Measurements from ENCODE around the gene ZNF740.
A peak's percentile ranks its signal among the peaks of the same experiment; 100 is the strongest.

Gene ZNF740

DNA sequence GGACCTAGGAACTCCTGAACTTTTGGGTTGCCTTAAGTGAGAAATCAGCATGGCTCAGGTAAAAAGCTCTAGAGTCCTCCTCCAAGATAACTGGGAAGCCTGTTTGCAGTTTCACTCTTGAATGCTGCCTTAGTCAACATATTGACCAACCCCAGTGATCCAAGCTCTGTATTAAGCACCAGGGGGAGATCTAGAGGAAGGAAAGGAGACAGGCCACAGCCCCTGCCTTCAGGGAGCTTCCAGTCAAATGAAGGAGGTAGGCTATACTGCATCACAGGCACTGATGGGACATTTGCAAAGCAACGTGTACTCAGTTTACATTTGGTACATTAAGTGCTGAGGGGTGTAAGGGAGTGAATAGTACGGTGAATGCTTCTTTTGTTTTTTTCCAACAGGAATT is 1.4 kb downstream of the ZNF740 start:
- Histone ChIP-seq H3K4me1 (peaks cover 52% of the 10 kb centered on the region), H4K20me1 (peaks cover 60% of the 10 kb centered on the region), H3K9ac (peak overlapping the region; percentile 87), H3K4me2 (peak overlapping the region; percentile 82), H3K4me3 (peak overlapping the region; percentile 84), H3K27ac (peak overlapping the region; percentile 95), H3K27me3 (no peaks in the 10 kb centered on the region), H3K36me3 (peaks cover 54% of the 10 kb centered on the region), H3K9me3 (no peaks in the 10 kb centered on the region)
- no peak for TF ChIP-seq Cebpa-rat (IDR thresholded peaks at IDR 0.05)

DNA sequence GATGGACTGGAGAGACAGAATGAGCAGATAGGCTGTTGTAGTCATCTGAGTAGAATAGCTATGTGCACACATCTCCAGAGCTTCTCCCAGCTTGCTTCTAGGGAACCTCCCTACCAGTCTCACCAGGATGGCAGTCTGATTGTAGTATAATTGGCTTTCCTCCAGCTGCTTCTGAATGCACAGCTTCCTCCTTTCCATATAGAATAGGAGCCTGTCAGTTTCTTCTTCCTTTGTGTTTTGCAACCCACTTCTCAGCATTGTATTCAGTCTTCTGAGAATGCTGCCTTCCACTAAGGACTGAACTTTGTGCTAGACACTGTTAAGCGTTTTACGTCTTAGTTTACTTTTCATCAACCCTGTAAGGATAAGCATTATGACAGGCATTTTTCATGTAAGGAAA is 2.4 kb downstream of the ZNF740 start:
- Histone ChIP-seq H3K9ac (peak overlapping the region; percentile 15; the same call in 1 of the 2 replicates), H3K4me3 (peak overlapping the region; percentile 84; the same call in 1 of the 2 replicates), H3K27me3 (no peaks in the 10 kb centered on the region), H3K36me3 (peaks cover 64% of the 10 kb centered on the region), H3K27ac (no peak overlapping the region), H3K4me1 (peaks cover 52% of the 10 kb centered on the region), H3K9me3 (no peaks in the 10 kb centered on the region), H4K20me1 (peaks cover 69% of the 10 kb centered on the region), H3K4me2 (peak overlapping the region; percentile 82)
- no peak for TF ChIP-seq Cebpa-rat (IDR thresholded peaks at IDR 0.05)

DNA sequence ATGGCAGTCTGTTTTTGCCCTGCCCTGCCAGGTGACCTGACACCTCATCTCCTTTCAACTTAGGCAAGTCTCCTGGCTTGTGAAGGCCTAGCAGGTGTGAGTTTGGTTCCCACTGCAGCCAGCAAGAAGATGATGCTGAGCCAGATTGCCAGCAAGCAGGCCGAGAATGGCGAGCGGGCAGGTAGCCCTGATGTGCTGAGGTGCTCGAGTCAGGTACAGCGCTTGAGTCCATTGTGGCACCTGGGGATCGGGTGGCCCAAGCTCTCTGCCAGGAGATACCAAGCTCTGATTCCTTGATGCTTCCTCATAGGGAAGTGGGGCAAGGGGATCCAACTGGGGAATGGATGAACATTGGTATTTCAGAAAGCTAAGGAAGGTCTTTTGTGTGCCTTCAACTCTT is 4.3 kb downstream of the ZNF740 start:
- H3K27ac ChIP-seq, result no peak overlapping the region
- H3K36me3 ChIP-seq, result peaks cover 76% of the 10 kb centered on the region
- H4K20me1 ChIP-seq, result peaks cover 80% of the 10 kb centered on the region
- H3K9me3 ChIP-seq, result no peaks in the 10 kb centered on the region
- peaks cover 46% of the 10 kb centered on the region for H3K4me1 ChIP-seq
- H3K4me3 ChIP-seq, result no peak overlapping the region
- H3K4me2 ChIP-seq, result no peak overlapping the region
- H3K9ac ChIP-seq, result no peak overlapping the region
- no peak for TF ChIP-seq Cebpa-rat (IDR thresholded peaks at IDR 0.05)
- no peaks in the 10 kb centered on the region for H3K27me3 ChIP-seq

DNA sequence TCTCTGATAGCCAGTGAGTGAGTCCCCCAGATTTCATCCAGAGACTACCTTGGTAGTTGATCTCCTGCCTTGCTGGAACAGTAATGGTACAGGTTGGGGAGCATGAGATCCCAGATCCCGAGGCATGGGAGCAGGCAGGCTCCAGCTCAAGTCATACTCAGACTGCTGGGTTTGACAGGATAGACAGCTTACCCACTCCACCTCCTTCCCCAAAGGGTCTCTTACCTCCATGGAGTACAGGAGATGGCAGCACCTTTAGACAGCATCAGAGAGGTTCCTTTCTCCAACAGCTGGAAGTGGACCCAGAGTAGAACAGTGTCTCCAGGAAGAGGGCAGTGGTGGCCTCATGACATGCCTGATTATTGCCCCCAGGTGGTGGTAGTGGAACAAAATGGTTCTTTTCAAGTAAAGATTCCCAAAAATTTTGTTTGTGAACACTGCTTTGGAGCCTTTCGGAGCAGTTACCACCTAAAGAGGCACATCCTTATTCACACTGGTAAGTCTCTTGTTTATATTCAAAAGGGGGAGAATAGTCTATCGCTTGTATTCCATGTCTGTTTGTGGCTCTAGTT is 5.1 kb downstream of the ZNF740 start:
- Histone ChIP-seq H3K9me3 (no peaks in the 10 kb centered on the region), H3K4me1 (peaks cover 52% of the 10 kb centered on the region), H3K27ac (no peak overlapping the region), H3K9ac (no peak overlapping the region), H3K27me3 (no peaks in the 10 kb centered on the region), H3K4me2 (no peak overlapping the region), H3K36me3 (peaks cover 76% of the 10 kb centered on the region), H4K20me1 (peaks cover 87% of the 10 kb centered on the region), H3K4me3 (no peak overlapping the region)
- no peak for TF ChIP-seq Cebpa-rat (IDR thresholded peaks at IDR 0.05)

- TF ChIP-seq Cebpa-rat (IDR thresholded peaks at IDR 0.05), result no peak
- Histone ChIP-seq H4K20me1 (peaks cover 80% of the 10 kb centered on the region), H3K27me3 (no peaks in the 10 kb centered on the region), H3K4me3 (no peak overlapping the region), H3K9me3 (no peaks in the 10 kb centered on the region), H3K27ac (no peak overlapping the region), H3K9ac (no peak overlapping the region), H3K36me3 (peaks cover 85% of the 10 kb centered on the region), H3K4me1 (peaks cover 52% of the 10 kb centered on the region), H3K4me2 (no peak overlapping the region)
Observed at GRCh38 chr12:53186745-53187144, 6.2 kb downstream of the ZNF740 start.

- TF ChIP-seq Cebpa-rat (IDR thresholded peaks at IDR 0.05), result no peak
- no peak overlapping the region for H3K4me3 ChIP-seq
- peaks cover 85% of the 10 kb centered on the region for H3K36me3 ChIP-seq
- no peaks in the 10 kb centered on the region for H3K27me3 ChIP-seq
- no peak overlapping the region for H3K27ac ChIP-seq
- H3K4me1 ChIP-seq, result peaks cover 46% of the 10 kb centered on the region
- no peak overlapping the region for H3K9ac ChIP-seq
- peaks cover 74% of the 10 kb centered on the region for H4K20me1 ChIP-seq
- no peaks in the 10 kb centered on the region for H3K9me3 ChIP-seq
- H3K4me2 ChIP-seq, result no peak overlapping the region
Observed at GRCh38 chr12:53187145-53187899, 6.8 kb downstream of the ZNF740 start.

GRCh38 chr12:53190108-53190729 is 9.7 kb downstream of the ZNF740 start:
- H3K27ac ChIP-seq, result no peak overlapping the region
- H3K4me3 ChIP-seq, result no peak overlapping the region
- H4K20me1 ChIP-seq, result peaks cover 45% of the 10 kb centered on the region
- TF ChIP-seq Cebpa-rat (IDR thresholded peaks at IDR 0.05), result no peak
- no peaks in the 10 kb centered on the region for H3K9me3 ChIP-seq
- peaks cover 70% of the 10 kb centered on the region for H3K36me3 ChIP-seq
- no peak overlapping the region for H3K9ac ChIP-seq
- peak overlapping the region; percentile 34; the same call in 1 of the 2 replicates for H3K4me2 ChIP-seq
- H3K4me1 ChIP-seq, result peaks cover 19% of the 10 kb centered on the region
- H3K27me3 ChIP-seq, result no peaks in the 10 kb centered on the region

- Histone ChIP-seq H3K4me1 (peaks cover 19% of the 10 kb centered on the region), H3K9ac (no peak overlapping the region), H3K27ac (no peak overlapping the region)
Observed at GRCh38 chr12:53191096-53191884, 10.8 kb downstream of the ZNF740 start.

DNA sequence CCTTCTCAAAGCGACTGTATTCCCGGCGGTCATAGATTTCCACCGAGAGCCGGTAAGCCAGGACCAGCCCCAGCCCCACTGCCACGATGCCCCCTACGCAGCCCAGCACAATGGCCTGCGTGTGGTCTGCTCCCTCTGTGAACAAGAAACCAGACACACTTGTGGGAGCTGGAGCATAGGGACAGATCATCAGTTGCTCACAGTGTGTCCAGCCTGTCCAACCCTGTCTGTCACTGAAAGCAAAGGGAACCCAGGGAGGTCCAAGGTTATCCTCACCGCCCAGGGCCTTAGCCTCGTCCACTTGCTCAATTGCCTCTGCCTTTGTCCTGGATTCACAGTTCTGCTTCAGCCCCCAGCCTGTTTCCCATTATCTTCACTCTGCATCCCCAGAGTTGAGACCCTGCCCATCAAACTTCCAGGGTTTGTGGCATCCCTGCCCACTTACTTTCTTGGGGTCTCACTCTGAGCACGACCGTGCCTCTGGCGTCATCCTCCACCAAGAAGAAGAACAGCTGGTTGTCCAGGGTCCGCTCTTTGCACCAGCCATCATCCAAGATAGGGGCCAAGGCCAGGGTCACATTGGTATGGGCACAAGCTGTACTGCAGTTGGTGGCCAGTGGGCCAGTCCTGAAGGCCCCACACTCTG is 11.5 kb downstream of the ZNF740 start:
- H4K20me1 ChIP-seq, result peaks cover 27% of the 10 kb centered on the region; the same call in 1 of the 2 replicates
- H3K4me3 ChIP-seq, result no peak overlapping the region
- no peak overlapping the region for H3K4me2 ChIP-seq
- peaks cover 19% of the 10 kb centered on the region for H3K4me1 ChIP-seq
- H3K9me3 ChIP-seq, result no peaks in the 10 kb centered on the region
- no peak overlapping the region for H3K27ac ChIP-seq
- no peaks in the 10 kb centered on the region for H3K27me3 ChIP-seq
- no peak overlapping the region for H3K9ac ChIP-seq
- no peak for TF ChIP-seq Cebpa-rat (IDR thresholded peaks at IDR 0.05)
- H3K36me3 ChIP-seq, result peaks cover 59% of the 10 kb centered on the region

More at GRCh38 chr12:53191096-53191884, 10.8 kb downstream of the ZNF740 start:
- H3K4me3 ChIP-seq, result no peak overlapping the region
- TF ChIP-seq Cebpa-rat (IDR thresholded peaks at IDR 0.05), result no peak
- peaks cover 60% of the 10 kb centered on the region for H3K36me3 ChIP-seq
- H3K4me2 ChIP-seq, result no peak overlapping the region
- peaks cover 34% of the 10 kb centered on the region for H4K20me1 ChIP-seq
- H3K27me3 ChIP-seq, result no peaks in the 10 kb centered on the region
- no peaks in the 10 kb centered on the region for H3K9me3 ChIP-seq
